ENCODE measurements around the gene CYP27B1. TPM values are rescaled to one million over a fixed set of nuclear protein-coding genes. Genes with fewer than 3 reads are reported as not detected.

CYP27B1 gene
- total and polyA plus RNA-seq, 2 experiments from 2014 or later = 0.33 to 1.3 TPM

GRCh38 chr12:57737467-57738460 lies 29.1 kb downstream of the CYP27B1 start:
- H3K4me3 ChIP-seq = peak overlapping the region; percentile 24
- peaks cover 100% of the 10 kb centered on the region for H3K27me3 ChIP-seq
- H3K36me3 ChIP-seq = no peaks in the 10 kb centered on the region
- peak; percentile 37 for TF ChIP-seq CTCF (IDR thresholded peaks at IDR 0.05; ENCODE audit: low read depth, low read length)
- peaks cover 5% of the 10 kb centered on the region for H3K4me1 ChIP-seq (ENCODE audit: low read depth)
- DNase-seq (ENCODE audit: low read depth in 1 of 2, low spot score in 1 of 2) = peak; percentile 21 to 43
- no peak overlapping the region for H3K27ac ChIP-seq
- H3K9me3 ChIP-seq (ENCODE audit: low read depth) = no peaks in the 10 kb centered on the region

- H3K4me1 ChIP-seq (ENCODE audit: low read depth) = peaks cover 5% of the 10 kb centered on the region
- TF ChIP-seq CTCF (IDR thresholded peaks at IDR 0.05; ENCODE audit: low read depth, low read length) = no peak
- H3K9me3 ChIP-seq (ENCODE audit: low read depth) = no peaks in the 10 kb centered on the region
- DNase-seq (ENCODE audit: low read depth in 1 of 2, low spot score in 1 of 2) = no peak
- no peak overlapping the region for H3K4me3 ChIP-seq
- no peaks in the 10 kb centered on the region for H3K36me3 ChIP-seq
- no peak overlapping the region for H3K27ac ChIP-seq
- H3K27me3 ChIP-seq = peaks cover 100% of the 10 kb centered on the region
Observed at GRCh38 chr12:57736741-57737466, 30.0 kb downstream of the CYP27B1 start.

- DNase-seq (ENCODE audit: low read depth in 1 of 2, low spot score in 1 of 2) = peak; percentile 44 to 49
- Histone ChIP-seq H3K36me3 (no peaks in the 10 kb centered on the region), H3K9me3 (ENCODE audit: low read depth) (no peaks in the 10 kb centered on the region), H3K27ac (no peak overlapping the region), H3K4me1 (ENCODE audit: low read depth) (peaks cover 5% of the 10 kb centered on the region), H3K4me3 (no peak overlapping the region), H3K27me3 (peaks cover 100% of the 10 kb centered on the region)
- peak; percentile 40 for TF ChIP-seq CTCF (IDR thresholded peaks at IDR 0.05; ENCODE audit: low read depth, low read length)
Observed at GRCh38 chr12:57735952-57736740, 30.7 kb downstream of the CYP27B1 start.

- Histone ChIP-seq H3K27me3 (peaks cover 100% of the 10 kb centered on the region), H3K4me3 (no peak overlapping the region), H3K4me1 (ENCODE audit: low read depth) (peaks cover 5% of the 10 kb centered on the region), H3K27ac (no peak overlapping the region), H3K9me3 (ENCODE audit: low read depth) (no peaks in the 10 kb centered on the region), H3K36me3 (no peaks in the 10 kb centered on the region)
- no peak for TF ChIP-seq CTCF (IDR thresholded peaks at IDR 0.05; ENCODE audit: low read depth, low read length)
- DNase-seq (ENCODE audit: low read depth in 1 of 2, low spot score in 1 of 2) = no peak
Observed at GRCh38 chr12:57735198-57735855, 31.6 kb downstream of the CYP27B1 start.

GRCh38 chr12:57734591-57734990 lies 32.3 kb downstream of the CYP27B1 start:
- H3K9me3 ChIP-seq (ENCODE audit: low read depth) = no peaks in the 10 kb centered on the region
- H3K36me3 ChIP-seq = no peaks in the 10 kb centered on the region
- no peak for DNase-seq (ENCODE audit: low read depth in 1 of 2, low spot score in 1 of 2)
- H3K4me3 ChIP-seq = no peak overlapping the region
- TF ChIP-seq CTCF (IDR thresholded peaks at IDR 0.05; ENCODE audit: low read depth, low read length) = no peak
- H3K4me1 ChIP-seq (ENCODE audit: low read depth) = peaks cover 5% of the 10 kb centered on the region
- no peak overlapping the region for H3K27ac ChIP-seq
- peaks cover 100% of the 10 kb centered on the region for H3K27me3 ChIP-seq
